Kidney epithelial cell (primary cell): Measurements from ENCODE around the gene RAP2B. TPM values are rescaled to one million over a fixed set of nuclear protein-coding genes. Genes with fewer than 3 reads are reported as not detected.

ENCODE experiments used
- DNase-seq: peaks from one replicate; pipeline ENCODE4 v3.0.0-alpha.2; 2010; ENCODE audit warnings: low read depth
- H3K27me3 ChIP-seq: 2 replicates; pipeline ENCODE4 v1.6.0; 2011; ENCODE audit warnings: low read length; ENCODE audit not compliant: control insufficient read depth, insufficient read depth
- H3K36me3 ChIP-seq: 2 replicates; pipeline ENCODE4 v1.5.1; 2011; ENCODE audit warnings: low read length; ENCODE audit not compliant: control insufficient read depth, insufficient read depth
- H3K4me3 ChIP-seq: 2 replicates; pipeline ENCODE4 v1.5.1; 2011; ENCODE audit warnings: low read depth, mild to moderate bottlenecking, control low read depth, low read length
- CTCF ChIP-seq: IDR thresholded peaks from 2 replicates; pipeline ENCODE4 v1.5.1; 2011; ENCODE audit warnings: mild to moderate bottlenecking, moderate library complexity, low read length, control low read depth, inconsistent platforms; ENCODE audit not compliant: insufficient read depth, poor library complexity, severe bottlenecking
- total RNA-seq: library from RNA; depleted of rRNA; stranded (reverse); fragments of >200 nt; gene quantifications from 2 replicates; pipeline ENCODE4 v1.2.3, GENCODE V29; 2015

Gene RAP2B
- total RNA-seq, 1 donor from 2014 or later, result 43.6 TPM

GRCh38 chr3:153216928-153217327 lies 54.9 kb downstream of the RAP2B start:
- TF ChIP-seq CTCF, result no peak
- H3K36me3 ChIP-seq, result no peaks in the 10 kb centered on the region
- no peak overlapping the region for H3K4me3 ChIP-seq
- no peaks in the 10 kb centered on the region for H3K27me3 ChIP-seq
- no peak for DNase-seq

- Histone ChIP-seq H3K4me3 (no peak overlapping the region), H3K27me3 (no peaks in the 10 kb centered on the region), H3K36me3 (no peaks in the 10 kb centered on the region)
- TF ChIP-seq CTCF, result no peak
- DNase-seq, result no peak
Measured at GRCh38 chr3:153219146-153219545, 57.1 kb downstream of the RAP2B start.
